Mucosa of descending colon (tissue), 3 donors: ENCODE measurements around the gene TOB2. TPM values are rescaled to one million over a fixed set of nuclear protein-coding genes. Genes with fewer than 3 reads are reported as not detected.
"Not testable (repeated sequence)": the region's sequence is repeated elsewhere in the genome, so short reads cannot be mapped to it uniquely, and the experiment has no call there.

ENCODE experiments used
- ATAC-seq: fragments of 200-7000 bp; cut with Tn5 transposase; one replicate; pipeline ENCODE4 v1.9.1; 2020; ENCODE audit warnings: mild to moderate bottlenecking, moderate library complexity
- DNase-seq, 3 donors: peaks; one replicate each; pipeline ENCODE4 v3.0.0-alpha.2; 2020
- H3K36me3 ChIP-seq: fragments of 200-600 bp; one replicate; pipeline ENCODE4 v1.8.0; 2021; ENCODE audit warnings: low read depth, mild to moderate bottlenecking
- H3K4me1 ChIP-seq: fragments of 200-600 bp; one replicate; pipeline ENCODE4 v1.8.0; 2021; ENCODE audit warnings: low read depth, mild to moderate bottlenecking
- H3K4me3 ChIP-seq: fragments of 200-600 bp; one replicate; pipeline ENCODE4 v1.8.0; 2021; ENCODE audit warnings: mild to moderate bottlenecking
- H3K9me3 ChIP-seq: fragments of 200-600 bp; one replicate; pipeline ENCODE4 v1.8.0; 2021; ENCODE audit warnings: mild to moderate bottlenecking
- CTCF ChIP-seq: fragments of 200-600 bp; IDR thresholded peaks from one replicate; pipeline ENCODE4 v1.8.0; 2022; ENCODE audit warnings: antibody characterized with exemption, mild to moderate bottlenecking
- intact Hi-C, 2 donors: fragments of 100-400 bp; cut with DNase I in 1 of 2; cut with micrococcal nuclease in 1 of 2; formaldehyde crosslinking; loops; one replicate each; pipeline versions ENCODE4 v1.11.0 to v1.11.1; 2022; cut with DNase I, micrococcal nuclease
- total RNA-seq, 3 donors: library from RNA; stranded (reverse); fragmentation: NEBNext Ultra II Directional in 2 of 3; extraction: Animal tissue kit (Norgen Biotek cat#: 25700) in 2 of 3; gene quantifications; one replicate each; pipeline versions ENCODE4 v1.2.1 to v1.2.4, GENCODE V29; 2021 to 2023
- donor health status: DM: no; HTN: no; CAD: no; lungs with moderate emphysema.
- donor health status: DM: no; HTN: no; CAD: no.
- donor health status: DM: no; HTN: yes; CAD: no.

TOB2 gene
- total RNA-seq, 3 donors from 2014 or later, result 47.3 to 71.8 (median 53.9) TPM

- Histone ChIP-seq H3K4me3 (no peak overlapping the region), H3K4me1 (no peaks in the 10 kb centered on the region), H3K9me3 (no peaks in the 10 kb centered on the region), H3K36me3 (peaks cover 5% of the 10 kb centered on the region)
- no peak for ATAC-seq
- intact Hi-C loops, result no loop called here
- no peak for DNase-seq
- TF ChIP-seq CTCF, result no peak
Observed at GRCh38 chr22:41436322-41437113, 10.1 kb downstream of the TOB2 start.

- no peak for TF ChIP-seq CTCF
- no peaks in the 10 kb centered on the region for H3K4me1 ChIP-seq
- ATAC-seq (no peak), DNase-seq (no peak)
- peaks cover 5% of the 10 kb centered on the region for H3K36me3 ChIP-seq
- H3K9me3 ChIP-seq, result no peaks in the 10 kb centered on the region
- intact Hi-C loops, result no loop called here
- H3K4me3 ChIP-seq, result no peak overlapping the region
Observed at GRCh38 chr22:41435560-41435959, 11.0 kb downstream of the TOB2 start.

- H3K4me3 ChIP-seq, H3K36me3 ChIP-seq, intact Hi-C loops, H3K4me1 ChIP-seq, H3K9me3 ChIP-seq, ATAC-seq, DNase-seq: not testable (repeated sequence)
Observed at GRCh38 chr22:41434361-41435003, 12.1 kb downstream of the TOB2 start.

- DNase-seq, intact Hi-C loops, ATAC-seq: not testable (repeated sequence)
Observed at GRCh38 chr22:41433480-41433879, 13.1 kb downstream of the TOB2 start.

GRCh38 chr22:41431656-41432055 is 14.9 kb downstream of the TOB2 start:
- H3K9me3 ChIP-seq, result no peaks in the 10 kb centered on the region
- ATAC-seq (no peak), DNase-seq (no peak)
- H3K4me3 ChIP-seq, result no peak overlapping the region
- H3K4me1 ChIP-seq, result no peaks in the 10 kb centered on the region
- H3K36me3 ChIP-seq, result peaks cover 5% of the 10 kb centered on the region
- intact Hi-C loops, result no loop called here
- no peak for TF ChIP-seq CTCF

More at GRCh38 chr22:41433480-41433879, 13.1 kb downstream of the TOB2 start:
- H3K4me3 ChIP-seq, H3K9me3 ChIP-seq, H3K36me3 ChIP-seq, H3K4me1 ChIP-seq: not testable (repeated sequence)

GRCh38 chr22:41429951-41430332 is 16.7 kb downstream of the TOB2 start:
- H3K36me3 ChIP-seq, result no peaks in the 10 kb centered on the region
- no peaks in the 10 kb centered on the region for H3K9me3 ChIP-seq
- ATAC-seq, result no peak
- no peak for TF ChIP-seq CTCF
- H3K4me3 ChIP-seq, result no peak overlapping the region
- no peaks in the 10 kb centered on the region for H3K4me1 ChIP-seq
- intact Hi-C loops, result no loop called here
- DNase-seq, result no peak
